ENCODE results near the gene DNPH1.
A peak's percentile ranks its signal among the peaks of the same experiment; 100 is the strongest.

Gene DNPH1

DNA sequence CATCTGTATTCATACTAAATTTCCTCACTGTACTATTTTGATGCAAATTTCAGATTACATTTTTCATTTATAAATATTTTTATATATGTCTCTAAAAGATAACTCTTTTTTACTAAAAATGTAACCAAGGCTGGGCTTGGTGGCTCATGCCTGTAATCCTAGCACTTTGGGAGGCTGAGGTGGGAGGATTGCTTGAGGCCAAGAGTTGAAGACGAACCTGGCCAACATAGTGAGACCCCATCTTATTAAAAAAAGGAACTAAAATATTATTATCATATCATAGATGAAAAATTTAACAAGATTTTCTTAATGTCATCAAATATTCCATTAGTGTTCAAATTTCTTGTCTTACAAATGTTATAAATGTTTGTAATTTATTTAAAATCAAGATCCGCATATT, 6.6 kb upstream of the DNPH1 start:
- Histone ChIP-seq H3K9me3 (ENCODE audit: insufficient read depth, low read depth, low read length) (no peaks in the 10 kb centered on the region), H3K27me3 (ENCODE audit: insufficient read depth, low read length) (peaks cover 36% of the 10 kb centered on the region), H3K9ac (ENCODE audit: low read depth, low read length) (no peak overlapping the region), H3K27ac (ENCODE audit: low read length) (no peak overlapping the region), H3K36me3 (ENCODE audit: insufficient read depth, low read depth, low read length) (no peaks in the 10 kb centered on the region), H3K4me3 (ENCODE audit: low read length) (no peak overlapping the region), H3K4me1 (ENCODE audit: insufficient read depth, low read length) (no peaks in the 10 kb centered on the region)

DNA sequence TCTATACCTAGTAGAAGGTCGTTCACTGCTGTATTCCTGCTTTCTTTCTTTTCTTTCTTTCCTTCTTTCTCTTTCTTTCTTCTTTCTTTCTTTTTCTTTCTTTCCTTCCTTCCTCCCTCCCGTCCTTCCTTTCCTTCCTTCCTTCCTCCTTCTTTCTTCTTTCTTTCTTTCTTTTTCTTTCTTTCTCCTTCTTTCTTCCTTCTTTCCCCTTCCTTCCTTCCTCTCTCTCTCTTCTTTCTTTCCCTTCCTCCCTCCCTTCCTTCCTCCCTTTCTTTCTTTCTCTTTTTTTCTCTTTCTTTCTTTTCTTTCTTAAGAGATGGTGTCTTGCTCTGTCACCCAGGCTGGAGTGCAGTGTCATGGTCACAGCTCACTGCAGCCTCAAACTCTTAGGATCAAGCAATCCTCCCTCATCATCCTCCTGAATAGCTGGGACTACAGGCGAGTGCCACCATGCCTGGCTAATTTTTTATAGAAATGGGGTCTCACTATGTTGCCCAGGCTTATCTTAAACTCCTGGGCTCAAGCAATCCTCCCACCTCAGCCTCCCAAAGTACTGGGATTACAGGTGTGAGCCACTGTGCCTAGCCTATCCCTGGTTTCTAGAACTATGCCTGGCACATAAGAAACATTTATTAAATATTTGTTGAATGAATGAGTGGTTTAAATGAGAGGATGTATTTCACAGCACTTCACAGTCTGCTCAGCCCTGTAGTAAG, 2.6 kb upstream of the DNPH1 start:
- Histone ChIP-seq H3K27ac (ENCODE audit: low read length) (no peak overlapping the region), H3K36me3 (ENCODE audit: insufficient read depth, low read depth, low read length) (no peaks in the 10 kb centered on the region)

DNA sequence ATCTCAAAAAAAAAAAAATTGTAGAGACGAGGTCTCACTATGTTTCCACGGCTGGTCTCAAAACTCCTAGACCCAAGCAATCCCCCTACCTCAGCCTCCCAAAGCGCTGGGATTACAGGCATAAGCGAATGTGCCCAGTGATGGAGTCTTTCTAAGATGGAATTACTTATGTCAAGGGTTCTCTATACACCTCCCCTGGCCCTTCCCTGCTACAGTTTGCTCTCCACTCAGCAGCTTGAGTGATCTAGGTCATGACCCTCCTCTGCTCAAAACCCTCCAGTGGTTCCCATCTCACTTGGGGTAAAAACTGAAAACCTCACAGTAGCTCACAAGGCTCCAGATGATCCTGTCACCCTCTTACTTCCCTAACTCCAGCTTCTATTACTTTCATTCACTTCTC, 1.8 kb upstream of the DNPH1 start:
- Histone ChIP-seq H3K36me3 (ENCODE audit: insufficient read depth, low read depth, low read length) (no peaks in the 10 kb centered on the region), H3K4me3 (ENCODE audit: low read length) (no peak overlapping the region)

More for the DNA sequence above, 2.6 kb upstream of the DNPH1 start:
- peaks cover 26% of the 10 kb centered on the region for H3K27me3 ChIP-seq (ENCODE audit: insufficient read depth, low read length)
- no peak overlapping the region for H3K9ac ChIP-seq (ENCODE audit: low read depth, low read length)
- no peaks in the 10 kb centered on the region for H3K9me3 ChIP-seq (ENCODE audit: insufficient read depth, low read depth, low read length)
- H3K4me3 ChIP-seq (ENCODE audit: low read length), result no peak overlapping the region
- no peaks in the 10 kb centered on the region for H3K4me1 ChIP-seq (ENCODE audit: insufficient read depth, low read length)

DNA sequence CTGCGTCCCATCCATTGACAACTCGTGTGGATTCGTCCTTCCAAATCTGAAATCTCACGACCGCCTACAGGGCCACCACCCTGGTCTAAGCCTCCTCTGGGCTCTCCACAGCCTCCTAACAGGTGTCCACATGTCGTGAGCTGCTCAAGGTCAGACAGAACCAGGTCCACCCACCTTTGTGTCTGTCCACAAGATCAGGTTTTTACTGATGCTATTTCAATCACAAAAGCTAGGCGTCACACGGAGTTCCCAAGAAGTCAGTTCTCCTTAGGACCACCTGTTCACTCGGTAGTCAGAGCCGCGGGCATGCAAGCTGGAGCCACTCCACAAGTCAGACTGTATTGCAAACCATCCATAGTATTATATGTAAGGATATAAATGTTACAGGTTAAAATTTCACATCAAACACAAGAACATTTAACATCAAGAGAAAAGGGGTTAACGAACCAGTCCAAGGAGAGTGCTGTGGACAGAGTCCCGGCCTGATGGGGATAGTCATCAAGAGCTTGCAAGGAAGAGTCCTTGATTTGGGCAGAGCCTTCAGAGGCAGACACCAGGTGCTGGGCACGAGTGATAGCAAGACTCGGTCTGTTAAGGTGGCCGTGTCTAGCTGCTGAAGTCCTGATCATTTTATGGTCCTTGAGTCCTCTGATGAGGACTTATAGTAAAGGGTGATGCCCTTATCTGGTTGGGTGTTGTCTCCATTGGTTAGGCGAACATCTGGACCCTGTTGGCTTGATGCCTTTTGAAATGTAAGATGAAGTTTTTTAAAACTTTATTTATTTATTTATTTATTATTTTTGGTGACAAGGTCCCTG, 731 bp upstream of the DNPH1 start:
- Histone ChIP-seq H3K36me3 (ENCODE audit: insufficient read depth, low read depth, low read length) (peaks cover 4% of the 10 kb centered on the region; the same call in 1 of the 2 replicates), H3K27ac (ENCODE audit: low read length) (no peak overlapping the region), H3K4me3 (ENCODE audit: low read length) (peak overlapping the region; percentile 84; the same call in 1 of the 2 replicates), H3K27me3 (ENCODE audit: insufficient read depth, low read length) (peaks cover 26% of the 10 kb centered on the region), H3K9ac (ENCODE audit: low read depth, low read length) (peak overlapping the region; percentile 80; the same call in 1 of the 2 replicates), H3K4me1 (ENCODE audit: insufficient read depth, low read length) (no peaks in the 10 kb centered on the region), H3K9me3 (ENCODE audit: insufficient read depth, low read depth, low read length) (no peaks in the 10 kb centered on the region)

More for the DNA sequence above, 1.8 kb upstream of the DNPH1 start:
- Histone ChIP-seq H3K27ac (ENCODE audit: low read length) (no peak overlapping the region), H3K9me3 (ENCODE audit: insufficient read depth, low read depth, low read length) (no peaks in the 10 kb centered on the region), H3K4me1 (ENCODE audit: insufficient read depth, low read length) (no peaks in the 10 kb centered on the region), H3K27me3 (ENCODE audit: insufficient read depth, low read length) (peaks cover 26% of the 10 kb centered on the region), H3K9ac (ENCODE audit: low read depth, low read length) (no peak overlapping the region)

DNA sequence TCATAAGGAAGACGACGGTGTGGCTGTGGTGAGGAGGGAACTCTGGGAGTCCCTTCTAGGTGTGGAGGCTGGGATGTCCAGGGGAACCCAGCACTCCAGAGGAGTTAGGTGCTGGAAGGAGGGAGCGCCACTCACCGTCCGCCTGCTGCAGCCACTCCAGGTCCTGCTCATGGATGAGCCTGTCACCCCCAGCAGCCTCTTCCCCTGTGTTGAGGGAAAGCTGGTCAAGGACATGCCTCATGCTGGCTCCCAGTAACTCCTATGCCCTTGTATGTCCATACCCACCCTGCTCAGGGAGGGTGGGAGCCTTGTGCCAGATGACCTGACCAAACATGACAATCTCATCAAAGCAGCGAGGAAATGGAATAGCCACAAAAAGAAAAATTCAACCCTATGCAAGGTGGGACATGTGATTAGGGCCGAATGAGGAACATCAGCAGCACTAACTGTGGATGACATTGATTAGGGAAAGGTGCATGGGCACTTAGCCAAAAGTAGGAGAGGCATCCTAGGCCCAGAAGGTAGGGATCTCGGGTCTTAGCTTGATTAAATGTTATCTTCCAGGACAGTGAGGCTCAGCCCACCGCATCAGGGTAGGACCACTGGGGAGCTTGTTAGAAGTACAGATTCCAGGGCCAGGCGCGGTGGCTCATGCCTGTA, 3.0 kb downstream of the DNPH1 start:
- no peak overlapping the region for H3K9ac ChIP-seq (ENCODE audit: low read depth, low read length)

DNA sequence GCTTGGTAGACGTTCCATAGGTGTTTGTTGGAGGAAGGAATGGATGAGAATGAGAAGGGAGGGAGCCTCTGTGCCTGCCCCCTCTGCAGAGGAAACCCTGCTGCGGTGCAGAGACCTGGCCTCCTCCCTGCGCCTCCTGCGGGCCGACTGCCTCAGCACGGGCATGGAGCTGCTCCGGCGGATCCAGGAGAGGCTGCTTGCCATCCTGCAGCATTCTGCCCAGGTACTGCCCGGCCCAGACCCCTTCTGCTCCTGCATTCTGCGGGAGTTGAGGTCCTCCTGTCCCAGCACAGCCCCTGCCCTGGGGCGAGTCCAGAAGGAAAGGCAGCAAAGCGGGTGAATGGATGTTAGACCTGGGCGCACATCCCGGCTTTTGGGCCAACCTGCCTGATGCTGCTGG, 6.1 kb downstream of the DNPH1 start:
- Histone ChIP-seq H3K4me1 (ENCODE audit: insufficient read depth, low read length) (no peaks in the 10 kb centered on the region), H3K36me3 (ENCODE audit: insufficient read depth, low read depth, low read length) (peaks cover 4% of the 10 kb centered on the region; the same call in 1 of the 2 replicates), H3K4me3 (ENCODE audit: low read length) (no peak overlapping the region), H3K27me3 (ENCODE audit: insufficient read depth, low read length) (no peaks in the 10 kb centered on the region), H3K9ac (ENCODE audit: low read depth, low read length) (no peak overlapping the region), H3K27ac (ENCODE audit: low read length) (no peak overlapping the region), H3K9me3 (ENCODE audit: insufficient read depth, low read depth, low read length) (no peaks in the 10 kb centered on the region)

More for the DNA sequence above, 3.0 kb downstream of the DNPH1 start:
- H3K36me3 ChIP-seq (ENCODE audit: insufficient read depth, low read depth, low read length), result peaks cover 4% of the 10 kb centered on the region; the same call in 1 of the 2 replicates
- H3K27ac ChIP-seq (ENCODE audit: low read length), result no peak overlapping the region
- peaks cover 18% of the 10 kb centered on the region for H3K27me3 ChIP-seq (ENCODE audit: insufficient read depth, low read length)
- H3K4me3 ChIP-seq (ENCODE audit: low read length), result no peak overlapping the region
- H3K4me1 ChIP-seq (ENCODE audit: insufficient read depth, low read length), result no peaks in the 10 kb centered on the region
- H3K9me3 ChIP-seq (ENCODE audit: insufficient read depth, low read depth, low read length), result no peaks in the 10 kb centered on the region

DNA sequence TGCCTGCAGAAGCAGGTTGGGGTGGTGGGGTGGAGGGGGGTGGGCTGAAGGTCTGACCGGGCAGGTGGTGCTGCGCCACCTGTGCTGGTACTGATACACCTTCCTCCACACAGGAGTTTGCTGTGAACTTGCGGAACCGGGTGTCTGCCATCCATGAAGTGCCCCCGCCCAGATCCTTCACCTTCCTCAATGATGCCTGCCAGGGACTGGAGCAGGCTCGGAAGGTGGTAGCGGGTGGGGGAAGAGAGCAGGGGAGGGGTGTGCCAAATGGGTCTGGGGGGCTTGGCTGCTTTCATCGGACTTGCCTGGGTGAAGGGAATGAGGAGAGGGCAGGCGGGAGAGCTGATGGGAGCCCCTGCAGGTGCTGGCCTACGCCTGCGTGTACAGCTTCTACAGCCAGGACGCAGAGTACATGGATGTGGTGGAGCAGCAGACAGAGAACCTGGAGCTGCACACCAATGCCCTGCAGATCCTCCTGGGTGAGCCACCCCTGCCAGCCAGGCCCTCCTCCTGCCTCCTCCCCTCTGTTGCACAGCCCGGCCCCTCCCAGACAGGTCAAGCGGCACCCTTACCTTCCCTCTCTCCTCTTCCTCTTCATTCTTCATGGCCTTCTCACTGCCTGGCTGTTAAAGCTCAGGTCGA, 6.7 kb downstream of the DNPH1 start:
- no peak overlapping the region for H3K9ac ChIP-seq (ENCODE audit: low read depth, low read length)
- no peak overlapping the region for H3K27ac ChIP-seq (ENCODE audit: low read length)
- peaks cover 4% of the 10 kb centered on the region; the same call in 1 of the 2 replicates for H3K36me3 ChIP-seq (ENCODE audit: insufficient read depth, low read depth, low read length)
- no peaks in the 10 kb centered on the region for H3K27me3 ChIP-seq (ENCODE audit: insufficient read depth, low read length)
- H3K4me1 ChIP-seq (ENCODE audit: insufficient read depth, low read length), result no peaks in the 10 kb centered on the region
- no peak overlapping the region for H3K4me3 ChIP-seq (ENCODE audit: low read length)
- no peaks in the 10 kb centered on the region for H3K9me3 ChIP-seq (ENCODE audit: insufficient read depth, low read depth, low read length)

DNA sequence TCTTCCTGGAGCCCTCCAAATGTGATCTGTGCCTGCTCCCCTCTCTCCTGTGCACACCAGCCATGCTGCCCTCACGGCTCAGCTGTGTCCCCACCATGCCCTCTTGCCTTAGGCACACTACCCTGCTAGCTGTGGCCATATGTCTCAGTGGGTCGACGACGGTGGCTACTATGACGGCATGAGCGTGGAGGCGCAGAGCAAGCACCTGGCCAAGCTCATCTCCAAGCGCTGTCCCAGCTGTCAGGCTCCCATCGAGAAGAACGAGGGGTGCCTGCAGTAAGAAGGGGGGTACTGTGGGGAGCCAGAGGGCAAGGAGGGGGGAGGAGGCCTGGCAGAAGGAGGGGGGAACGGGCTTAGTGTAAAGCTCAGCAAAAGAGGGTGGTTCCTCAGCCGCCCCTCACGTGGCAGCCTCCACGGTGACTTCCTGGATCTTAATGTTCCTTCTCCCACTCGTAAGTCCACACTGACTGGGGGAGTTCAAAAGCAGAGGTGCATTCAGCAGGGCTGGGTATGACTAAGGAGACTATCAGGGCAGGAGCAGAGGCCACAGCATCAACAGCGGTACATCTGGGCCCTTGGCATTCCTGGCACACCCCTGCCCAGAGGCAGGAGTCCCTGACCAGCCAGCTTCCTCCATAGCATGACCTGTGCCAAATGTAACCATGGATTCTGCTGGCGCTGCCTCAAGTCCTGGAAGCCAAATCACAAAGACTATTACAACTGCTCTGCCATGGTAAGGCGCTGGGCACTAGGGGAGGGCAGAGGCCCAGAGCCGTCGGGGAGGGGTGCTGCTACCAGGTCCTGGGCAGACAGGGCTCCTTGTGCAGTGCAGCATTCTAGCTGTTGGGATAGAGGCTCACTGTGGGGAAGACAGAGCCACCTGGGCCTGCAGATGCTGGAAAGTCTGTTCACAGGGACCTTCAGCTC, 8.0 kb downstream of the DNPH1 start:
- Histone ChIP-seq H3K27ac (ENCODE audit: low read length) (no peak overlapping the region), H3K9me3 (ENCODE audit: insufficient read depth, low read depth, low read length) (no peaks in the 10 kb centered on the region), H3K36me3 (ENCODE audit: insufficient read depth, low read depth, low read length) (peaks cover 4% of the 10 kb centered on the region; the same call in 1 of the 2 replicates), H3K27me3 (ENCODE audit: insufficient read depth, low read length) (no peaks in the 10 kb centered on the region), H3K9ac (ENCODE audit: low read depth, low read length) (no peak overlapping the region), H3K4me1 (ENCODE audit: insufficient read depth, low read length) (no peaks in the 10 kb centered on the region), H3K4me3 (ENCODE audit: low read length) (no peak overlapping the region)

DNA sequence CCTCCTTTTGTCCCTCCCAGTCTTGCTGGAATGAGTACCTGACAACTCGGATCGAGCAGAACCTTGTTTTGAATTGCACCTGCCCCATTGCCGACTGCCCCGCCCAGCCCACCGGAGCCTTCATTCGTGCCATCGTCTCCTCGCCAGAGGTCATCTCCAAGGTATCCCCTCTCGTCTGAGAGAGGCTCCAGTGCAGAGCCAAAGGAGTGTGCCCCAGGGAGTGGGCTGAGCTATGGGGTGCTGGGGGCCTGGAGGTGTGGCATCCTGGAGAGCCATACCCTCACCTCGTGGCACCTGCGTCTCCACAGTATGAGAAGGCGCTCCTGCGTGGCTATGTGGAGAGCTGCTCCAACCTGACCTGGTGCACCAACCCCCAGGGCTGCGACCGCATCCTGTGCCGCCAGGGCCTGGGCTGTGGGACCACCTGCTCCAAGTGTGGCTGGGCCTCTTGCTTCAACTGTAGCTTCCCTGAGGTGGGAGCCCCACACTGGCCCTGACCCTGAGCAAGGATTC, 8.8 kb downstream of the DNPH1 start:
- H3K27me3 ChIP-seq (ENCODE audit: insufficient read depth, low read length), result no peaks in the 10 kb centered on the region
- H3K4me1 ChIP-seq (ENCODE audit: insufficient read depth, low read length), result no peaks in the 10 kb centered on the region
- no peaks in the 10 kb centered on the region for H3K9me3 ChIP-seq (ENCODE audit: insufficient read depth, low read depth, low read length)
- H3K27ac ChIP-seq (ENCODE audit: low read length), result no peak overlapping the region
- H3K9ac ChIP-seq (ENCODE audit: low read depth, low read length), result no peak overlapping the region
- H3K4me3 ChIP-seq (ENCODE audit: low read length), result no peak overlapping the region
- H3K36me3 ChIP-seq (ENCODE audit: insufficient read depth, low read depth, low read length), result no peaks in the 10 kb centered on the region

DNA sequence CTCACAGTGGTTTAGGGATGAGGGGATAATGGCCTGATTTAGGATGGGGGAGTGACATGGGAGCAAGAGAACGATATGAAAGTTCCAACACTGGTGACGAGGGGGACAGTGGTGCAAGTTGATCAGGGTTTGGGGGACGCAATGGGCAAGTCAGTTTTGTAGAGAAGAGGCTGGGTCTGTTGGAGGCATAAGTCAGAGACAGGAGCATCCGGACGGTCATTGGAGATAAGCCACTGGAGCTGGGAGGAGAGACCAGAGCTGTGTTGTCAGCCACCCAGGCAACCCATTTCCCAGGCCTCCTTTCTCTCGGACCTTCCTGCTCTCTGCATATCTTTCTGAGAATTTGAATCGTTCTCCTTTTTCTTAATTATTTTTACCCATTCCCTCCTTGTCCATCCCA, 9.5 kb downstream of the DNPH1 start:
- no peaks in the 10 kb centered on the region for H3K27me3 ChIP-seq (ENCODE audit: insufficient read depth, low read length)
- no peak overlapping the region for H3K4me3 ChIP-seq (ENCODE audit: low read length)
- no peaks in the 10 kb centered on the region for H3K36me3 ChIP-seq (ENCODE audit: insufficient read depth, low read depth, low read length)
- no peak overlapping the region for H3K27ac ChIP-seq (ENCODE audit: low read length)
- H3K9me3 ChIP-seq (ENCODE audit: insufficient read depth, low read depth, low read length), result no peaks in the 10 kb centered on the region
- H3K4me1 ChIP-seq (ENCODE audit: insufficient read depth, low read length), result no peaks in the 10 kb centered on the region
- H3K9ac ChIP-seq (ENCODE audit: low read depth, low read length), result no peak overlapping the region
